HEK293 (cell line): ENCODE results near the gene RIGI.

Source experiments
- EGR2 ChIP-seq: fragments of 450-650 bp; formaldehyde crosslinking; IDR thresholded peaks from 2 replicates; pipeline ENCODE4 v1.5.1; 2016; ENCODE audit warnings: low read depth, missing biosample characterization, missing genetic modification characterization
- KLF1 ChIP-seq: fragments of 450-650 bp; formaldehyde crosslinking; IDR thresholded peaks from 2 replicates; pipeline ENCODE4 v1.5.1; 2016; ENCODE audit warnings: missing biosample characterization, missing genetic modification characterization
- KLF8 ChIP-seq: fragments of 450-650 bp; formaldehyde crosslinking; IDR thresholded peaks from 2 replicates; pipeline ENCODE4 v1.5.1; 2016; ENCODE audit warnings: missing biosample characterization, missing genetic modification characterization
- MZF1 ChIP-seq: fragments of 450-650 bp; formaldehyde crosslinking; IDR thresholded peaks from 2 replicates; pipeline ENCODE4 v1.5.1; 2017; ENCODE audit warnings: missing biosample characterization, missing genetic modification characterization, borderline replicate concordance
- ZBTB48 ChIP-seq: fragments of 450-650 bp; formaldehyde crosslinking; IDR thresholded peaks from 2 replicates; pipeline ENCODE4 v1.5.1; 2016; ENCODE audit warnings: missing biosample characterization, missing genetic modification characterization
- ZFP69B ChIP-seq: fragments of 450-650 bp; formaldehyde crosslinking; IDR thresholded peaks from 2 replicates; pipeline ENCODE4 v1.5.1; 2016; ENCODE audit warnings: missing biosample characterization, missing genetic modification characterization
- ZIC2 ChIP-seq: fragments of 450-650 bp; formaldehyde crosslinking; IDR thresholded peaks from 2 replicates; pipeline ENCODE4 v1.5.1; 2016; ENCODE audit warnings: missing biosample characterization, missing genetic modification characterization
- ZNF10 ChIP-seq: fragments of 450-650 bp; formaldehyde crosslinking; IDR thresholded peaks from 2 replicates; pipeline ENCODE4 v1.5.1; 2017; ENCODE audit warnings: missing biosample characterization, missing genetic modification characterization
- ZNF133 ChIP-seq: fragments of 450-650 bp; formaldehyde crosslinking; IDR thresholded peaks from 2 replicates; pipeline ENCODE4 v1.5.1; 2016; ENCODE audit warnings: missing biosample characterization, missing genetic modification characterization
- ZNF223 ChIP-seq: fragments of 450-650 bp; formaldehyde crosslinking; IDR thresholded peaks from 2 replicates; pipeline ENCODE4 v1.5.1; 2016; ENCODE audit warnings: missing biosample characterization, missing genetic modification characterization
- ZNF335 ChIP-seq: fragments of 450-650 bp; formaldehyde crosslinking; conservative IDR thresholded peaks from 2 replicates; pipeline ENCODE4 v1.5.1; 2016; ENCODE audit warnings: missing biosample characterization, missing genetic modification characterization
- ZNF341 ChIP-seq: fragments of 450-650 bp; formaldehyde crosslinking; IDR thresholded peaks from 2 replicates; pipeline ENCODE4; 2016; ENCODE audit warnings: low read depth, missing biosample characterization, missing genetic modification characterization
- ZNF426 ChIP-seq: fragments of 450-650 bp; formaldehyde crosslinking; IDR thresholded peaks from 2 replicates; pipeline ENCODE4 v1.5.1; 2017; ENCODE audit warnings: missing biosample characterization, missing genetic modification characterization, mild to moderate bottlenecking, inconsistent platforms, moderate library complexity
- ZNF558 ChIP-seq: fragments of 450-650 bp; formaldehyde crosslinking; IDR thresholded peaks from 2 replicates; pipeline ENCODE4 v1.5.1; 2016; ENCODE audit warnings: missing biosample characterization, missing genetic modification characterization
- ZXDB ChIP-seq: fragments of 450-650 bp; formaldehyde crosslinking; IDR thresholded peaks from 2 replicates; pipeline ENCODE4 v1.5.1; 2016; ENCODE audit warnings: missing biosample characterization, missing genetic modification characterization
- TF ChIP-seq, protein P1 (sequence below): fragments of 450-650 bp; formaldehyde crosslinking; IDR thresholded peaks from 2 replicates; pipeline ENCODE4 v1.5.1; 2016; ENCODE audit warnings: missing biosample characterization, missing genetic modification characterization
- TF ChIP-seq, protein P2 (sequence below): sonication (generic); formaldehyde crosslinking; IDR thresholded peaks from 2 replicates; pipeline ENCODE4 v1.8.1; 2022; ENCODE audit warnings: mild to moderate bottlenecking, moderate library complexity, missing genetic modification reagents
- TF ChIP-seq, protein P3 (sequence below): fragments of 450-650 bp; formaldehyde crosslinking; IDR thresholded peaks from 2 replicates; pipeline ENCODE4 v1.5.1; 2016; ENCODE audit warnings: missing biosample characterization, missing genetic modification characterization
- TF ChIP-seq, protein P4 (sequence below): fragments of 450-650 bp; formaldehyde crosslinking; IDR thresholded peaks from 2 replicates; pipeline ENCODE4 v1.5.1; 2016; ENCODE audit warnings: missing biosample characterization, missing genetic modification characterization
- TF ChIP-seq, protein P5 (sequence below): fragments of 450-650 bp; formaldehyde crosslinking; IDR thresholded peaks from 2 replicates; pipeline ENCODE4 v1.5.1; 2016; ENCODE audit warnings: missing biosample characterization, missing genetic modification characterization
- TF ChIP-seq, protein P6 (sequence below): fragments of 450-650 bp; formaldehyde crosslinking; IDR thresholded peaks from 2 replicates; pipeline ENCODE4 v1.5.1; 2016; ENCODE audit warnings: missing biosample characterization, missing genetic modification characterization
- TF ChIP-seq, protein P7 (sequence below): fragments of 450-650 bp; formaldehyde crosslinking; IDR thresholded peaks from 2 replicates; pipeline ENCODE4 v1.5.1; 2016; ENCODE audit warnings: missing biosample characterization, missing genetic modification characterization
- TF ChIP-seq, protein P8 (sequence below): fragments of 450-650 bp; formaldehyde crosslinking; IDR thresholded peaks from 2 replicates; pipeline ENCODE4 v1.5.1; 2016; ENCODE audit warnings: missing biosample characterization, missing genetic modification characterization

RIGI gene

DNA sequence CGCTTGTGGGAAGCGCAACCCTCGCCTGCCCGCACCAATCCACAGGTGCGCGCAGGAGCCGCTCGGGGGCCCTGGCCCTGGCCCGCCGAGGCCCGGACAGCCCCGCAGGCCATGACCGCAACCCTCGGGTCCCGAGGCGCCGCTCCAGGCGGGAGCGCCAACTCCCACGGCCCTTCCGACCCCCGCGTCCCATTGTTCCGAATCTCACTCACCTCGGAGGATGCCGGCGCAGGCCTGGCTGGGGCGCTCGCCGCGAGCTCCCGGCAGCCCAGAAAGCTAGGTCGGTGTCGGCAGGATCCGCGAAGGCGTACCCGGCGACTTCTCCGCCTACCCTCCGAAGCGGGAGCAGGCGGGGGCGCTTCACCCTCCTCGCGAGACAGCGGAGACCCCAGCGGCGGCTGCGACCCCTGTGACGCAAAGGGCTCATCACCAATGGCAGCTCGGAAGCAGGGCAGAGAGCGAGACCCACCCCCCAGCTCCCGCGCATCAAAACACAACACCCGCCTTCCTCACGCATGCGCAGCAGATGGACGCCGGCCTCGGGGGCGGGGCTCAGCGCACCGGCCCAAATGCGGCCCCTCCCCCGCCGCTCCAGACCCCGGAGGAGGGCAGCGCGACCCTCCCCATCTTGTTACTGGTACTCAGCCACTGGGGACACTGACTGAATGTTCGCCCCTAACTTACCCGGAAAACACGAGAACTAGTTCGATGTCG, 24.7 kb upstream of the RIGI start (continued):
- peak; percentile 82; the same call in 1 of the 2 replicates for TF ChIP-seq ZNF223 (tag by site-specific recombination)
- TF ChIP-seq, protein P1, sequence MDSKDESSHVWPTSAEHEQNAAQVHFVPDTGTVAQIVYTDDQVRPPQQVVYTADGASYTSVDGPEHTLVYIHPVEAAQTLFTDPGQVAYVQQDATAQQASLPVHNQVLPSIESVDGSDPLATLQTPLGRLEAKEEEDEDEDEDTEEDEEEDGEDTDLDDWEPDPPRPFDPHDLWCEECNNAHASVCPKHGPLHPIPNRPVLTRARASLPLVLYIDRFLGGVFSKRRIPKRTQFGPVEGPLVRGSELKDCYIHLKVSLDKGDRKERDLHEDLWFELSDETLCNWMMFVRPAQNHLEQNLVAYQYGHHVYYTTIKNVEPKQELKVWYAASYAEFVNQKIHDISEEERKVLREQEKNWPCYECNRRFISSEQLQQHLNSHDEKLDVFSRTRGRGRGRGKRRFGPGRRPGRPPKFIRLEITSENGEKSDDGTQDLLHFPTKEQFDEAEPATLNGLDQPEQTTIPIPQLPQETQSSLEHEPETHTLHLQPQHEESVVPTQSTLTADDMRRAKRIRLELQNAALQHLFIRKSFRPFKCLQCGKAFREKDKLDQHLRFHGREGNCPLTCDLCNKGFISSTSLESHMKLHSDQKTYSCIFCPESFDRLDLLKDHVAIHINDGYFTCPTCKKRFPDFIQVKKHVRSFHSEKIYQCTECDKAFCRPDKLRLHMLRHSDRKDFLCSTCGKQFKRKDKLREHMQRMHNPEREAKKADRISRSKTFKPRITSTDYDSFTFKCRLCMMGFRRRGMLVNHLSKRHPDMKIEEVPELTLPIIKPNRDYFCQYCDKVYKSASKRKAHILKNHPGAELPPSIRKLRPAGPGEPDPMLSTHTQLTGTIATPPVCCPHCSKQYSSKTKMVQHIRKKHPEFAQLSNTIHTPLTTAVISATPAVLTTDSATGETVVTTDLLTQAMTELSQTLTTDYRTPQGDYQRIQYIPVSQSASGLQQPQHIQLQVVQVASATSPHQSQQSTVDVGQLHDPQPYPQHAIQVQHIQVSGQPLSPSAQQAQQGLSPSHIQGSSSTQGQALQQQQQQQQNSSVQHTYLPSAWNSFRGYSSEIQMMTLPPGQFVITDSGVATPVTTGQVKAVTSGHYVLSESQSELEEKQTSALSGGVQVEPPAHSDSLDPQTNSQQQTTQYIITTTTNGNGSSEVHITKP: no peak
- TF ChIP-seq, protein P2, sequence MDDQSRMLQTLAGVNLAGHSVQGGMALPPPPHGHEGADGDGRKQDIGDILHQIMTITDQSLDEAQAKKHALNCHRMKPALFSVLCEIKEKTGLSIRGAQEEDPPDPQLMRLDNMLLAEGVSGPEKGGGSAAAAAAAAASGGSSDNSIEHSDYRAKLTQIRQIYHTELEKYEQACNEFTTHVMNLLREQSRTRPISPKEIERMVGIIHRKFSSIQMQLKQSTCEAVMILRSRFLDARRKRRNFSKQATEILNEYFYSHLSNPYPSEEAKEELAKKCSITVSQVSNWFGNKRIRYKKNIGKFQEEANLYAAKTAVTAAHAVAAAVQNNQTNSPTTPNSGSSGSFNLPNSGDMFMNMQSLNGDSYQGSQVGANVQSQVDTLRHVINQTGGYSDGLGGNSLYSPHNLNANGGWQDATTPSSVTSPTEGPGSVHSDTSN: peak; percentile 77; the same call in 1 of the 2 replicates
- no peak for TF ChIP-seq ZNF10 (tag by site-specific recombination)
- TF ChIP-seq, protein P3, sequence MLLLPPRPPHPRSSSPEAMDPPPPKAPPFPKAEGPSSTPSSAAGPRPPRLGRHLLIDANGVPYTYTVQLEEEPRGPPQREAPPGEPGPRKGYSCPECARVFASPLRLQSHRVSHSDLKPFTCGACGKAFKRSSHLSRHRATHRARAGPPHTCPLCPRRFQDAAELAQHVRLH (tag by site-specific recombination): peak; percentile 52; the same call in 1 of the 2 replicates
- TF ChIP-seq ZBTB48: 0 out of 2 replicates have a peak, but pooled peaks have one; percentile 4
- TF ChIP-seq ZNF341: peak; percentile 62; the same call in 1 of the 2 replicates
- TF ChIP-seq, protein P4, sequence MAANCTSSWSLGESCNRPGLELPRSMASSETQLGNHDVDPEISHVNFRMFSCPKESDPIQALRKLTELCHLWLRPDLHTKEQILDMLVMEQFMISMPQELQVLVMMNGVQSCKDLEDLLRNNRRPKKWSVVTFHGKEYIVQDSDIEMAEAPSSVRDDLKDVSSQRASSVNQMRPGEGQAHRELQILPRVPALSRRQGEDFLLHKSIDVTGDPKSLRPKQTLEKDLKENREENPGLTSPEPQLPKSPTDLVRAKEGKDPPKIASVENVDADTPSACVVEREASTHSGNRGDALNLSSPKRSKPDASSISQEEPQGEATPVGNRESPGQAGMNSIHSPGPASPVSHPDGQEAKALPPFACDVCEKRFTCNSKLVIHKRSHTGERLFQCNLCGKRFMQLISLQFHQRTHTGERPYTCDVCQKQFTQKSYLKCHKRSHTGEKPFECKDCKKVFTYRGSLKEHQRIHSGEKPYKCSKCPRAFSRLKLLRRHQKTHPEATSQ (tag by site-specific recombination): 0 out of 2 replicates have a peak, but pooled peaks have one; percentile 41
- TF ChIP-seq KLF8: no peak; the same call in 1 of the 2 replicates
- no peak for TF ChIP-seq ZNF426
- TF ChIP-seq KLF1 (tag by site-specific recombination): 0 out of 2 replicates have a peak, but pooled peaks have one; percentile 33
- TF ChIP-seq, protein P5, sequence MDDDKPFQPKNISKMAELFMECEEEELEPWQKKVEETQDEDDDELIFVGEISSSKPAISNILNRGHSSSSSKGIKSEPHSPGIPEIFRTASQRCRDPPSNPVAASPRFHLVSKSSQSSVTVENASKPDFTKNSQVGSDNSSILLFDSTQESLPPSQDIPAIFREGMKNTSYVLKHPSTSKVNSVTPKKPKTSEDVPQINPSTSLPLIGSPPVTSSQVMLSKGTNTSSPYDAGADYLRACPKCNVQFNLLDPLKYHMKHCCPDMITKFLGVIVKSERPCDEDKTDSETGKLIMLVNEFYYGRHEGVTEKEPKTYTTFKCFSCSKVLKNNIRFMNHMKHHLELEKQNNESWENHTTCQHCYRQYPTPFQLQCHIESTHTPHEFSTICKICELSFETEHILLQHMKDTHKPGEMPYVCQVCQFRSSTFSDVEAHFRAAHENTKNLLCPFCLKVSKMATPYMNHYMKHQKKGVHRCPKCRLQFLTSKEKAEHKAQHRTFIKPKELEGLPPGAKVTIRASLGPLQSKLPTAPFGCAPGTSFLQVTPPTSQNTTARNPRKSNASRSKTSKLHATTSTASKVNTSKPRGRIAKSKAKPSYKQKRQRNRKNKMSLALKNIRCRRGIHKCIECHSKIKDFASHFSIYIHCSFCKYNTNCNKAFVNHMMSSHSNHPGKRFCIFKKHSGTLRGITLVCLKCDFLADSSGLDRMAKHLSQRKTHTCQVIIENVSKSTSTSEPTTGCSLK (tag by site-specific recombination): no peak
- no peak for TF ChIP-seq ZNF558 (tag by site-specific recombination)
- TF ChIP-seq, protein P6, sequence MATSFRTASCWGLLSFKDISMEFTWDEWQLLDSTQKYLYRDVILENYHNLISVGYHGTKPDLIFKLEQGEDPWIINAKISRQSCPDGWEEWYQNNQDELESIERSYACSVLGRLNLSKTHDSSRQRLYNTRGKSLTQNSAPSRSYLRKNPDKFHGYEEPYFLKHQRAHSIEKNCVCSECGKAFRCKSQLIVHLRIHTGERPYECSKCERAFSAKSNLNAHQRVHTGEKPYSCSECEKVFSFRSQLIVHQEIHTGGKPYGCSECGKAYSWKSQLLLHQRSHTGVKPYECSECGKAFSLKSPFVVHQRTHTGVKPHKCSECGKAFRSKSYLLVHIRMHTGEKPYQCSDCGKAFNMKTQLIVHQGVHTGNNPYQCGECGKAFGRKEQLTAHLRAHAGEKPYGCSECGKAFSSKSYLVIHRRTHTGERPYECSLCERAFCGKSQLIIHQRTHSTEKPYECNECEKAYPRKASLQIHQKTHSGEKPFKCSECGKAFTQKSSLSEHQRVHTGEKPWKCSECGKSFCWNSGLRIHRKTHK (tag by site-specific recombination): no peak
- peak; percentile 41 for TF ChIP-seq ZIC2 (tag by site-specific recombination)
- TF ChIP-seq MZF1 (tag by site-specific recombination): 0 out of 2 replicates have a peak, but pooled peaks have one; percentile 94
- TF ChIP-seq EGR2 (tag by site-specific recombination): peak; percentile 81
- TF ChIP-seq ZNF335 (tag by site-specific recombination): peak; percentile 82
- TF ChIP-seq ZFP69B (tag by site-specific recombination): no peak
- peak; percentile 85 for TF ChIP-seq ZXDB (tag by site-specific recombination)
- TF ChIP-seq ZNF133: no peak
- TF ChIP-seq, protein P7, sequence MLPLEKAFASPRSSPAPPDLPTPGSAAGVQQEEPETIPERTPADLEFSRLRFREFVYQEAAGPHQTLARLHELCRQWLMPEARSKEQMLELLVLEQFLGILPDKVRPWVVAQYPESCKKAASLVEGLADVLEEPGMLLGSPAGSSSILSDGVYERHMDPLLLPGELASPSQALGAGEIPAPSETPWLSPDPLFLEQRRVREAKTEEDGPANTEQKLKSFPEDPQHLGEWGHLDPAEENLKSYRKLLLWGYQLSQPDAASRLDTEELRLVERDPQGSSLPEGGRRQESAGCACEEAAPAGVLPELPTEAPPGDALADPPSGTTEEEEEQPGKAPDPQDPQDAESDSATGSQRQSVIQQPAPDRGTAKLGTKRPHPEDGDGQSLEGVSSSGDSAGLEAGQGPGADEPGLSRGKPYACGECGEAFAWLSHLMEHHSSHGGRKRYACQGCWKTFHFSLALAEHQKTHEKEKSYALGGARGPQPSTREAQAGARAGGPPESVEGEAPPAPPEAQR (tag by site-specific recombination): no peak
- TF ChIP-seq, protein P8, sequence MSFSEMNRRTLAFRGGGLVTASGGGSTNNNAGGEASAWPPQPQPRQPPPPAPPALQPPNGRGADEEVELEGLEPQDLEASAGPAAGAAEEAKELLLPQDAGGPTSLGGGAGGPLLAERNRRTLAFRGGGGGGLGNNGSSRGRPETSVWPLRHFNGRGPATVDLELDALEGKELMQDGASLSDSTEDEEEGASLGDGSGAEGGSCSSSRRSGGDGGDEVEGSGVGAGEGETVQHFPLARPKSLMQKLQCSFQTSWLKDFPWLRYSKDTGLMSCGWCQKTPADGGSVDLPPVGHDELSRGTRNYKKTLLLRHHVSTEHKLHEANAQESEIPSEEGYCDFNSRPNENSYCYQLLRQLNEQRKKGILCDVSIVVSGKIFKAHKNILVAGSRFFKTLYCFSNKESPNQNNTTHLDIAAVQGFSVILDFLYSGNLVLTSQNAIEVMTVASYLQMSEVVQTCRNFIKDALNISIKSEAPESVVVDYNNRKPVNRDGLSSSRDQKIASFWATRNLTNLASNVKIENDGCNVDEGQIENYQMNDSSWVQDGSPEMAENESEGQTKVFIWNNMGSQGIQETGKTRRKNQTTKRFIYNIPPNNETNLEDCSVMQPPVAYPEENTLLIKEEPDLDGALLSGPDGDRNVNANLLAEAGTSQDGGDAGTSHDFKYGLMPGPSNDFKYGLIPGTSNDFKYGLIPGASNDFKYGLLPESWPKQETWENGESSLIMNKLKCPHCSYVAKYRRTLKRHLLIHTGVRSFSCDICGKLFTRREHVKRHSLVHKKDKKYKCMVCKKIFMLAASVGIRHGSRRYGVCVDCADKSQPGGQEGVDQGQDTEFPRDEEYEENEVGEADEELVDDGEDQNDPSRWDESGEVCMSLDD (tag by site-specific recombination): peak; percentile 52; the same call in 1 of the 2 replicates
